Activated T-helper 1 cell treated with Interleukin-2 at 50 U/mL for 16 hours (primary cell): ENCODE data around the gene NRGN.
"Not testable (repeated sequence)": the region's sequence is repeated elsewhere in the genome, so short reads cannot be mapped to it uniquely, and the experiment has no call there.

Source experiments
- DNase-seq: peaks from one replicate; pipeline ENCODE4 v3.0.0-alpha.2; 2020; ENCODE audit warnings: low read depth

Gene NRGN

DNA sequence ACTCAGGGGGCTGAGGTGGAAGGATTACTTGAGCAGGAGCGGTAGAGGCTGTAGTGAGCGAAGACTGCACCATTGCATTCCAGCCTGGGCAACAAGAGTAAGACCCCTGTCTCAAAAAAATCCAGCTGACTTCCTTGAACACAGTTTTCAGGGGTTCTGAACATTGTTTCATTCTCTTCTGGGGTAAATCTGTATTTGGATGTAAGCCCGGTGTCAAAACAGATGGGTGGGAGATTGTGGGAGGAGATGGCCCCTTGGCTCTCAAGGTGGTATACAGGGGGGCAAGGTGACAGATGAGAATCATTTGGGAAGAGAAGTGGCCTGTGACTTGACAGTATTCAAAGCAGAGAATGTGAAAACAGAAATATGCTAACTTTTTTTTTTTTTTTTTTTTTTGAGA lies 17.6 kb downstream of the NRGN start:
- no peak for DNase-seq

DNA sequence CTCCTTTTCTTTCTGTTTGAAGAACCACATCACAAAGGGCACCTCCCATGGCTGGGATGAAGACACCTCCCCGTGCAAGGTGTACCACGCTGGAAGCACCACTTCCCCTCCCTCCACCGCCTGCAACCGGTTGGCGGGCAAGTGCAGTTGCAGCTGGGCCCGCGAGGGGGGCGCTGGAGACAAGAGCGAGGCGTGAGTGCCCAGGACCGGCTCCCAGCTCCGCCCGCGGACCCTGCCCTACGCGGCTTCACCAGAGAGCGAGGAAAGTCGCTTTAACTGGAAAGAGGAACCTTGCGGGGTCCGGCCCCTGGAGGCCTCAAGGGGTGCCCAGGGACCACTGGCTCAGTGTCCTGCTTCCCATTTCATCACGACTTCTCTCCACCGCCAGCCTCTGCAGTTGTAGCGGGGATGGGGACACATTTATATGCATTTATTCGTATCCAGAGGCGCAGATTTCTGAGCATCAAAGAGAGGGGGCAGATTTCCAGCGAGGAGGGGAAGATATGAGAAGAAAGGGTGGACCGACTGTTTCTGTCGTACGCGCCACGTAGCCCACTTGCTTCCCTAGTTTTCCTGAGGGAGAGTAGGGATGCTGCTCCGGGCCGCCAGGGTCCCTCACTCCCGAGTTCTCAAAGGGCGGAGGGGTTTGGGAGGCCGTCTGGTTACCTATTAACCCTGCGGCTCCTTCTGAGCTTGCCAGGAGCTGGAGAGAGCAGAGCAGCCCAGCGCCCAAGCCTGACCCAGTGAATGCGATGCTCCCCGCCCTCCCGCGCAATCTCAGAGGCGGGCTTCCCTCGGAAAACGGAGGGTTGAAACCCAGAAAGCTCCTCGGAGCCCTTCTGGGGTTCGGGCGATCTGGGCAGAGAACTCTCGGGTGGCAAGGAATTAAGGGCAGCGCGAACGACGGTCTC lies 18.9 kb downstream of the NRGN start:
- no peak for DNase-seq

DNA sequence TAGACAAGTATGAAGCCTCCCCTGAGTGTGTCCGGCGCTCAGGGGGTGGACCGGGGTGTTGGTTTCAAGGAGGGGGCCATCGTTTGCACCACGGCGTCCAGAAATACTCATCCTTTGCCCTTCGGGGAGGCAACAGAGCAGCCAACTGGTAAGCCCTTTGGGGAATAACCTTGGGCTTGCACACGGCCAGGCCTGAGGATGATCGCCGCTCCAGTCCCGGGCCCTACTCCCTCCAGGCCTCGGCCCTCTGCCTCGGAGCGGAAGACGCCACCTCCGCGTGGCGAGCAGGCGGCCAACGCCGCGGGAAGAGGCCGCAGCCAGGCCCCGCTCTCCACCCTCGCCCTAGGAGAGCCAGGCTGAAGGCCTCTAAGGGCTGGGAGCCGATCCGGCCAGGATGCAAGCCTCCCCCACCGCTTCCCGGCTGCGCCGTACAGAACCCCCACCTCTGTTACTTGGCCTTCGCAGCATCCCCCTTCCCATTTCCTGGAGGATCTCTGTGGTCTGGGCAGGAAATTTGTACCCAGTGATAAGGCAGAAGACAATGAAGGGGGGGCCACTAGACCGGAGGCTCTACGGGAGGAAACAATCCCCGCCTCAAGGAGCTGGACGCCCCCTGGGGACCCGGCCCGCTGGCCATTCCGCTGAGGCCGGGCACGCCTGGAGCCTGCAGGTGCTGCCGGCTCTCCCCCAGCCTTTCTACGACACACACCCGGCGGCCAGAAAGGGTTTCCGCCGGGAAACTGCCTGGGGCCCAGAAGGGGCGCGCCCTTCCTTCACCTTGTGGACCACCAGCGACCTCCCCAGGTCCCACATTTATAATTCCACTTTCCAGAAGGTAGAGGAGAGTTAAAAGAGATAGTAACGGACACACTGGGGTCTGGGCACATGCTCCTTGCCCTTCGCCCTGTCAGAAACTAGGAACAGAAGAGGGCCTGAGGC lies 19.8 kb downstream of the NRGN start:
- DNase-seq = no peak

DNA sequence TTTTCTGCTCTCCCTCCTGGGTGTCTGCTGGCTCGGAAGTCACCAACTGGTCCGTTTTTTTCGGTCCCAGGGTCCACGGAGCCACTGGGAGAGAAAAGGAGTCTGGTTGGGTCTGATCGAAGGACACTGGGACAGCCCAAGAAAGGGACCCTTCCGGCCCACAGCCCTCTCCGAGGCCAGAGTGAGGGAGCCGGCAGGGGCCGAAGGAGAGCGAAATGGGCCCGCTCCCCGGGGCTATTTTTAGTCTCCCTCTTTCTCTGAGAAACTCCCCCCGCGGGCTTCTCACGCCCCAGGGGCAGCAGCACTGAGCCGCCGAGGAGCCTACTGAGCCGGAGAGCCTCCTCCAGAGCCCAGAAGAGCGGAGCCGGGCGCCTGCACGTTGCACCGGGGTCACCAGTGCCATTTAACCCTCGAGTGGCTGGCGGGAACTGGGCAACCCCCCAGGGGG lies 20.5 kb downstream of the NRGN start:
- DNase-seq = no peak

DNA sequence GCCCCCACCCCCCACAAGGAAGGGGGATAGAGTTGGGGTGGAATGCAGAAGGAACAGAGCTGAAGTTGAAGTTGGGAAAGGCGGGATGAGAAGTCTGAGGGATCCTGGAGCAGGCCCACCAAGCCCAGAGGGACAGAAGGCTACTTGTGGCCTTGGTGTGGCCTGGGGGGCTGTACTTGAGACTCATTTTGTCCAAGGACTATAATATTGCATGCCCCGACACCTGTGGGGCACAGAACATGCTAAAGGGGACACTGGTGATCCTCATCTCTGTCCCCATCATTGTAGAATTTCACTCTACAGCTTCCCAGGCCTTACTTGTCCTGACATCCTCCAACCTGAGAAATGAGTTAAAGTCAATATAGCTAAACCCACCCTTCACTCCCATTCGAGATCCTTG lies 21.1 kb downstream of the NRGN start:
- no peak for DNase-seq

DNA sequence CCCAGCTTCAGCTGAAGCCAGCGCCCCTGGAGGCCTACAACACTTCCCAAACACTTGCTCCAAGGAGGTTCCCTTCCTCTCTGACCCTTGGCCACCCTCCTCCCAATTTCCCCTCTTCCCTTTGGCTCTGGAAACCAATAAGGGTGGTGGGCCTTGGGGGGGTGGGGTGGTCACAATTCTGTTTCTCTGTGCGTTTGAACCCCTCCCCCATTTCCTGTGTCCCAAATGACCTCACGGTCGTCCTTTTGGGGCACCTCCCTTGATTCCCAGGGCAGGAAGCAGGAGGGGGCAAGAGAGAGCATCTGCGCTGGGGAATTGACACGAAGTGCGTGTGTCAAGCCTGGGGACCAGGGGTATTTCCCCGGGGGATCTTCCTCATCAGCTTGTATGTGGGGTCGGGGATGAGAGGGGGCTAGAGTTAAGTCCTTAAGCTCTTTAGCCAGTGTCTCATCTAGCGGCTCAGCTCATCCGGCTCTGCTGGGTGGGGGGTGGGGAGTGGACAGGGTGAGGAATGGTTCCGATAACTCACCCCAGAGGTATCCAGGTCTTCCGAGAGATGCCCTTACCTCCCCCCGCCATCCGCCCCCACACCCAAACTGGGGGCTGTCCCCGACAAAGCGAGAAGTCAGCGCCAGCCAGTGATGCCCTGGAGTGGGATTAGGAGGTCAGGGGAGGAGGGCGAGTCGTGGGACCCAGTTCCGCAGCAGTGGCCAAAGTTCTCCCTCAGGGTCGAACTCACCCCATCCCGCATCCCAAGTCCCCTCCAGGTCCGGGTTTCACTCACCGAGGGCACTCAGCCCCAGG lies 21.8 kb downstream of the NRGN start:
- DNase-seq = no peak

DNA sequence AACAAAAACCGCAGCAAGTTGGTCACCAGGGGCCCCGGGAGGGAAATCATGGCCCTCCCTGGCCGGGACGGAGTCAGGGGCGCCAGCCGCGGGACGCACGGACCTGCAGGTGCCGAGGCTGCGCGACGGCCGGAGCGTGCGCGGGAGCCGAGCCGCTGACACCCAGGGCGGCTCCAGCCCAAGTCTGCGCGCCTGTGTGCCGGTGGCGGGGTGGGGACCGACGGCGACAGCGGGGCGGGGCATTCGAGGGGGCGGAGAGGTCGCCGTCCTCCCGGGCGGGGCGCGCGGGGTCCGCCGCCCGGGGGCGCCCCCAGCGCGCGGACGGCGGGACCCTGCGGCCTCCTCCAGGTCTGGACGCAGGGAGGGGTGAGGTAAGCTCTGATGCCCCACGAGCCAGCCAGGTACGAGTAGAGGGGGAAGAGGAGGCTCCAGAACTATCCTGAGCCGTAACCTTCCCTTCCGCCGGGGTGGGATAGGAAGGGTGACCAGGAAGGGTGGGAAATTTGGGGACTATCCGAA lies 22.4 kb downstream of the NRGN start, which contains the start of gene ESAM:
Gene ESAM, minus strand, starts transcription at position 186 of the 519 bp plus-strand sequence. Its CDS starts 136 bp downstream, at position 50.
- peak; percentile 51 for DNase-seq

DNA sequence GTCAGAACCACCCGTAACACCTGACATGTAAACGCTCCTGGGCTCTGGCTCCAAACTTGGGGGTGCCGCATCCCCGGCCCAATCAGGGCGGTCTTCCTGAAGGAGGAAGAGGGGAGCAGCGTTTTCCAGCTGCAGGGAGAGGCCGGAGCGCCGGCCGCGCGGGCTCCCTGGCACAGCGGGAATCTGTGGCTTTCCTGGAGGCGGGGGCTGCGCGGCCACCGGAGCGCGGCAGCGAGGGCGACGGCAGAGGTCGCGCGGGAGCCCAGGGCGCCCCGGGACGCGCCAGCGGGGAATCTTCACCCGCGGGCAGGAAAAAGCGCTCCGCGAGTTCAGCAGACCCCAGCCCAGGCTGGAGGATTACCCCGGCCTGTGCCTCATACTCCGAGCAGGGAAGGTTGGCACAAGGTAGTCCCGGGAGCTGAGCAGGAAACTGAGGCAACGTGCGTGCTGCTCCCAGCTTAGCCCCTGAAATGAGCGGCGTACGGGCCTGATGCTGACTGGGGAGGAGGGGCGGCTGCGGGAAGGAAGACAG lies 22.9 kb downstream of the NRGN start:
- no peak for DNase-seq

DNA sequence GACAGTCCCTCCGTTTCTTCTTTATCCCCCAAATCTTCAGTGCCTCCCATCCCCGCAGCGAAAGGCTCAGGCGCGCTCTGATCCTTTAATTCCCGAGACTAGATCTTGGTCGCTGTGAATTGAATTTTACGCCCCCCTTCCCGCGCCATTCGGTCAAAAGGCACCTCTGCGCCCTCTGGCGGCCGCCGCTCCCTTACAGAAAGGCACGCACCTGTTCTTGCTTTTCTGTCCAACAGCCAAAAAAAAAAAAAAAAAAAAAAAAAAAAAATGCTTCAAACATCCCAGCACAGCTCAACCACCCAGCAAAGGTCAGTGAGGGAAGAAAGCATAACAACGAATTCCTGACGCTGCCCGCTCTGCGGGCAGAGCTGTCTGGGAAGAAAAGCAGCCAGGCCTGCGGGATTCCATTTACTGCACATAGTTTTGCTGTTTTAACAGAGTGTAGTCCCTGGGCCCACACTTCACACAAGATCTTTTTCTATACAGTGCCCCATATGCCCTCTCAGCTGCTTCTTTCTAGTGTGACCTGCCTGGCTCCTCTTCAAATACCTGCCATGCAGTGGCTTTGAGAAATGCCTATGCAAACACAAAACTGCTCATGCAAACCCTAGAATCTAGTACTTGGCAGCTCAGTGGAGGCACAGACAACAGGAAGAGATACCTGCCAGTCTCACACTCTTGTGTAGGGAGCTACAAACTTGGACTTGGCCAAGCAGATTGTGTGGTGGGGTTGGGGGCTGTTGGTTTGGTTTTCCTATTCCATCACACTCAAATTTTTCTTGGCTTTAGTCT lies 23.6 kb downstream of the NRGN start:
- DNase-seq = peak; percentile 71

DNA sequence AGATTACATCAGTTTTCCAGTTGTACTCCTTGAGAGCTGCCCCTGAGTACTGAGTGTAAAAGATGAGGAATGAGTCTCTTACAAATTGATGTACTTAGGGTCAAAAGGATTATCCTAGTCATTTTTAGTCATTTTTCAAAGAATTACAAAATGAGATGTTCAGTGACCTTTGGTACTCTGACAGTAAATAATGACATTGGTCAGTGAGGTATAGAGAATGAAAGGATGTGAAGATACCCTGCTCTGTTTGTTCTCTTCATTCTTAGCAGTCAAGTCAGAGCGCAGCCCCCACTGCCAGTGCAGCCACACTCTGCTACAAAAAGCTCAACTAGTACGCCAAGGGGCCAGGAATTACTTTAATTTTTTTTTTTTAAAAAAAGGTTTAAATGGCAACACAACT lies 26.4 kb downstream of the NRGN start:
- DNase-seq = no peak

DNA sequence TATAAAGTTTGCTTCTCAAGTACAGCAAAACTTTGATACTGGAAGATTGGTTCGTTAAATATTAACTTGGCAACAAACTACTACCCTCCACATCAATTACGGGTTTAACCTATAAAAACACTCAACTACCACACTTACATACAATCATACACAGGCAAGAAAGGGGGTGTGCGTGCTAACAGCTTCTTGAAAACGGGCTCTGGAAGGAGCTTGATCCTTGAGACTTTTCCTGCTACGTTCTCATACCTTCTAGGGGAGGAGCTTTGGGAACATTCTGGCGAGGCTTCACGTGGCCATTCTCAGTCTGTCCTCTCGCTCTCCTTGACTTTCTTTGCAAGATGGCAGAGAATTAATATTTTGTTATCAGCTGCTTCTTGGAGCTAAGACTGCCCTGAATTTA lies 29.2 kb downstream of the NRGN start:
- DNase-seq = no peak

DNA sequence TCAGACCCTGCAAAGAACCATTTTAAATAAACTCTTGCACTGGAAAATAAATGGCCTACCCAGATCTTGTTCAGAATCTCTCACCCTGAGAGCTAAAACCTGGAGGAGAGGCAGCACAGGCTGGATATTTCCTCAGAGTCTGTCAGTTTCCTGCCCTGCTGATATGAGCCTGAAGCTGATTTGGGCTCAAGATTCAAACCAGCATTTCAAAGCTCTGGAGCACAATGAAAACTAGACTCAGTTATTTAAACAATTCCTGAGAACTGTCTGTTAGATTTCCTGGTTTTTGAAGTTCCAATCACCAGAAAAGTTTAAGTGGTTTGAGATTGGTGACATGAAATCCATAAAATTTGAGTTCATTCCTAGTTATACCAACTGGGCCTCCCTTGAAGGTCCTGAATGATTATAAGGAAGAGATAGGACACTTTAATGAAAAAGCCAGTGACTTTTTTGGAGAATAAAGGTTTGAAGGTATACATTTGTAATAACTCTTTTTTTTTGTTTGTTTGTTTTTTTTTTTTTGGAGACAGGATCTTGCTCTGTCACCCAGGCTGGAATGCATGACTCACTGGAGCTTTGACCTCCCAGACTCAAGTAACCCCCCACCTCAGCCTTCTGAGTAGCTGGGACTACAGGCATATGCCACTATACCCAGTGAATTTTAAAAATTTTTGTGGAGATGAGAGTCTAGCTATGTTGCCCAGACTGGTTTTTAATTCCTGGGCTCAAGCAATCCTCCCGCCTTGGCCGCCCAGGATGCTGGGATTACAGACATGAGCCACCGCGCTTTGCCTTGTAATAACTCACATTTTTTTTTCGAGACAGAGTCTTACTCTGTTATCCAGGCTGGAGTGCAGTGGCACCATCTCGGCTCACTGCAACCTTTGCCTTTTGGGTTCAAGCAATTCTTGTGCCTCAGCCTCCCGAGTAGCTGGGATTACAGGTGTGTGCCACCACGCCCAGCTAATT lies 30.3 kb downstream of the NRGN start:
- no peak for DNase-seq

DNA sequence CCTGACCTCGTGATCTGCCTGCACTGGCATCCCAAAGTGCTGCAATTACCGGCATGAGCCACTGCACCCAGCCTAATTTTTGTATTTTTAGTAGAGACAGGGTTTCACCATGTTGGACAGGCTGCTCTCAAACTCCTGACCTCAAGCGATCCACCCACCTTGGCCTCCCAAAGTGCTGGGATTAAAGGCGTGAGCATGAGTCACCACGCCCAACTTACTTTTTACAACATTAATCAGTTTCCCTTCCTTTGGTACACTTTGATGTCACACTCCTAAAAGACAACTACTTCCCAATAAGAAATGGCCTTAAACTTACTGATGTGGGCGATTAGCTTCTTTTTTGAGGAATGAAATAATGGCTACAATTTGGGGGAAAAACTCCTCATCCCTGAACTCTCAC lies 31.2 kb downstream of the NRGN start:
- DNase-seq = not testable (repeated sequence)

DNA sequence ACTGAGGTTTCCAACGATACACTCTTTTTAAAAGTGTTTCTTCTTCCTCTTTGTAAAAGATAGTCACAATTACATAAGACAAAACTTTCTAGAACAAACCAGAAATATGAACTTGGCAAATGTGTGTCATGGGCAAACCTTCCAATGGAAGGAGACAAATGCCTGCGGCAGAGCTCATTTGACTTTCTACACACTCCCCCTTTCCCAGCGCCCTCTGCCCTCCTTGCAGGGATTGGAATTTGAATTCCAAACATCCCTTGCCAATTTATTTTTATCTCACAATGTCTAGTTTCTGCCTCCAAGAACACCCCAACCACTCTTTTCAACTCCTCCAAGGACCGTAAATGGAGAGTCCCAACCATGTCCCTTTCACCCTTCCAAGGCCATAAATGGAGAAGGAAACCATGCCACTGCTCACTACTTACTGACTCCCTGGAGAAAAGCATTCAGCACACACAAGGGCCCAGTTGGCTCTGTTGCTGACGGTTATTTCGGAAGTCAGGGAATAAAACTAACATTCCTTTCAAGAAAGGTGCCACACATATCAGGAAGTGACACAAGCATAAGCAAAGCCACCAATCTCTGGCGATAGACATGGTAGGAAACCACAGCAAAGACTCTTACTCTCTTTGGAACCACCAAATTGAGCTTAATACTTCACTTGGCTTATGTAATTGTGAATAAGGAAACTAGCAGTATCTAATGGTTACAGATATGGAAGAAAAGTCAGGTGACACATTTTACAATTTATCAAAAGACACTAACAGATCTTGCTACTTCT lies 37.3 kb downstream of the NRGN start:
- DNase-seq = no peak

DNA sequence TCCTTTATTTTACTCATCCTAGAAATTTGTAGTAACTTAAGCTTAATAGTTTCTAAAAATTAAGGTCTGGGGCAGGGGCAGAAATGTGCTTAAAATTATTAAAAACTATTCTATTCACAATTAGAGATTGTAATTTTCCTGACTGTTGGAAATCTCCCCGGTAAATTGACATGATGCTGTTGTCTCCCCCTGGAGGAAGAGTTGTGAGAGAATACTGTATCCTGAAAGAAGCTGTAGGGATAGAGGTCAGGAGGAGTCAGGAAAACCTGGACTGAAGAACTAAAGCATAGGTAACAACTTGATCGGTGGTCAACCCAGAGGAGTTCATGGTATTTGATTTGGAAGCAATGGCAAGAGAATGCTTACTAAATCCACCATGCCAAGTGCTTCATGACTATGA lies 38.5 kb downstream of the NRGN start:
- DNase-seq = no peak

DNA sequence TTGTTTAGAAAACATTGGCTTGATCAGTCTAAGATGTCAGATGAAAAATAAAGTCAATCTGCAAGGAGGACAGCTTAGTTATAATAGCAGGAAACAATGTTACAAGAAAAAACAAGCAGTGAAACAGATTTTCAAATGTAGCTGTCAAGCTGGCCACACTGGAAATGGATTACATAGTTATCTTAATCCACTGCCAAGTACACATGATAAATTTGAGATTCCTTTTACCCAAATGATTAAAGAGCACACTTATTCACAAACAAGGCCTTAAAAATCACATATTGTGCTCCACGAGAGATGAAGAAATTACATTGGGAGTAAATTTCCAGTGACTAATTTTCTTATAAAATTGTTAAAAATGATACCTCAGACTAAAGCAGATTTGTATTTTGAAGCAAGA lies 39.8 kb downstream of the NRGN start:
- no peak for DNase-seq

DNA sequence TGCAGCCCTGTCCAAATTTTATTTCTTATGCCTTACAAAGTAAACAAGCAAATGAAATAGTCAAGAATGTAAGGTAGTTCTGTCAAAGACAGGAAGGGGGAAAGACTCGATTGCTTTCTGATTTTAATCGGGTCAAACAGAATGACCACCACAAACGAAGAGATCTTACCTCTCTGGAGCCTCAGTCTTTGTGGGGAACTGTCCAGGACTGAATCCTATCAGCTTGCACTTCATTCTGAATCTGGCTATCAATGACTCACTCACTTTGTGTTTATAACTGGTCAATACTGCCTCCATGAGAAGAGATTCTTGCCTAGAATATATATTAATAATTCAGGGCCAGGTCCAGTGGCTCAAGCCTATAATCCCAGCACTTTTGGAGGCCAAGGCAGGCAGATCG lies 43.3 kb downstream of the NRGN start:
- no peak for DNase-seq

DNA sequence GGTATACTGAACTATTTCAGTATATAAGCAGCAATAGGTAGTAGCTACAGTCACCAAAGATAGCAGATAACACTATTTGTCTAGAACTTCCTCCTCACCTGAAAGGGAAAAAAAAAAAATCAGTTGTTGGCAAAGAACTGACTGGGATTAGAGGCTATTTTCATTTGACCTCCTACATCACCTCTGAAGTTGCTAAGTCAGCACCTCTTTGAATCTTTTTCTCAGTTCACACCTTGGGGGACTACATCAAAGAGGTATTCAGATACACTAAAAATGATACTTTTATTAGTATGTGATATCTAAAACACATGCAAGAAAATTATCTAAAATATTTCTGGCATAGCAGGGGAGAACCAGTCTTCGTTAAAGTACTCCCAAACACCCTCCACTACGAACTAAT lies 44.3 kb downstream of the NRGN start:
- DNase-seq = no peak

DNA sequence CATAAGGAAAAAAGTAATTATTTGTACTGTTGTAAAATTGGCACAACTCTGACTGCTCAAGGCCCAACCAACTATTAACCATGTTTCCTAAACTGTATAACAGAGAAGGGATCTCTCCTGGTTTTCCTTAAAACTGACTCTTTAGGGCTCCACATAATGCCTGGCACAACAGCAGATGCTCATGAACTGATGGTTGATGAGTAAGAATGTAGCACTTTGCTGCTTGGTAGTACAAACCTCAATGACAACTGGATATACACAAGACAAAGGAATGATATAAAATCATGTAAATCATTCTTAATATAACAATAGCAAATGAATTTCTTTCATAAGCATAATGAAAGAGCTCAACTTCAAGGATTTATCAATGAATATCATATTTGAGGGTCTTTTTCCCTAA lies 48.8 kb downstream of the NRGN start:
- DNase-seq = no peak
